ENCODE measurements around the gene LRRC23. TPM values are rescaled to one million over a fixed set of nuclear protein-coding genes. Genes with fewer than 3 reads are reported as not detected.
A peak's percentile ranks its signal among the peaks of the same experiment; 100 is the strongest.

Gene LRRC23
- total and polyA plus RNA-seq, 9 of the 15 experiments (the other 6 are each of a cell fraction or from before 2014, with no cell fraction given): 2.2 to 7.0 (median 3.0) TPM

- in situ Hi-C loops (cut with MboI): no loop called here
- peak; percentile 93 for FAIRE-seq
- TF ChIP-seq TSHZ1 (CRISPR knock-in tag; IDR thresholded peaks at IDR 0.05): no peak
- peak; percentile 38; the same call in 1 of the 2 replicates for TF ChIP-seq FOXP1 (CRISPR knock-in tag; IDR thresholded peaks at IDR 0.05)
- TF ChIP-seq ZNF140 (CRISPR knock-in tag; IDR thresholded peaks at IDR 0.05): no peak
- TF ChIP-seq ZFPM2 (CRISPR knock-in tag; IDR thresholded peaks at IDR 0.05): no peak
- no peak for TF ChIP-seq PCBP1 (IDR thresholded peaks at IDR 0.05; ENCODE audit: low read depth, low read length, poor library complexity, severe bottlenecking)
- TF ChIP-seq, protein P1, sequence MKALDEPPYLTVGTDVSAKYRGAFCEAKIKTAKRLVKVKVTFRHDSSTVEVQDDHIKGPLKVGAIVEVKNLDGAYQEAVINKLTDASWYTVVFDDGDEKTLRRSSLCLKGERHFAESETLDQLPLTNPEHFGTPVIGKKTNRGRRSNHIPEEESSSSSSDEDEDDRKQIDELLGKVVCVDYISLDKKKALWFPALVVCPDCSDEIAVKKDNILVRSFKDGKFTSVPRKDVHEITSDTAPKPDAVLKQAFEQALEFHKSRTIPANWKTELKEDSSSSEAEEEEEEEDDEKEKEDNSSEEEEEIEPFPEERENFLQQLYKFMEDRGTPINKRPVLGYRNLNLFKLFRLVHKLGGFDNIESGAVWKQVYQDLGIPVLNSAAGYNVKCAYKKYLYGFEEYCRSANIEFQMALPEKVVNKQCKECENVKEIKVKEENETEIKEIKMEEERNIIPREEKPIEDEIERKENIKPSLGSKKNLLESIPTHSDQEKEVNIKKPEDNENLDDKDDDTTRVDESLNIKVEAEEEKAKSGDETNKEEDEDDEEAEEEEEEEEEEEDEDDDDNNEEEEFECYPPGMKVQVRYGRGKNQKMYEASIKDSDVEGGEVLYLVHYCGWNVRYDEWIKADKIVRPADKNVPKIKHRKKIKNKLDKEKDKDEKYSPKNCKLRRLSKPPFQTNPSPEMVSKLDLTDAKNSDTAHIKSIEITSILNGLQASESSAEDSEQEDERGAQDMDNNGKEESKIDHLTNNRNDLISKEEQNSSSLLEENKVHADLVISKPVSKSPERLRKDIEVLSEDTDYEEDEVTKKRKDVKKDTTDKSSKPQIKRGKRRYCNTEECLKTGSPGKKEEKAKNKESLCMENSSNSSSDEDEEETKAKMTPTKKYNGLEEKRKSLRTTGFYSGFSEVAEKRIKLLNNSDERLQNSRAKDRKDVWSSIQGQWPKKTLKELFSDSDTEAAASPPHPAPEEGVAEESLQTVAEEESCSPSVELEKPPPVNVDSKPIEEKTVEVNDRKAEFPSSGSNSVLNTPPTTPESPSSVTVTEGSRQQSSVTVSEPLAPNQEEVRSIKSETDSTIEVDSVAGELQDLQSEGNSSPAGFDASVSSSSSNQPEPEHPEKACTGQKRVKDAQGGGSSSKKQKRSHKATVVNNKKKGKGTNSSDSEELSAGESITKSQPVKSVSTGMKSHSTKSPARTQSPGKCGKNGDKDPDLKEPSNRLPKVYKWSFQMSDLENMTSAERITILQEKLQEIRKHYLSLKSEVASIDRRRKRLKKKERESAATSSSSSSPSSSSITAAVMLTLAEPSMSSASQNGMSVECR (CRISPR knock-in tag; IDR thresholded peaks at IDR 0.05): peak; percentile 7; the same call in 1 of the 2 replicates
- TF ChIP-seq NCOR1 (IDR thresholded peaks at IDR 0.05): peak; percentile 52
- no peak for TF ChIP-seq HNRNPH1 (optimal IDR thresholded peaks at IDR 0.05; ENCODE audit: low read depth, low read length)
- no peak for TF ChIP-seq ZNF75A (CRISPR knock-in tag; IDR thresholded peaks at IDR 0.05)
- no peak for TF ChIP-seq ZNF444 (CRISPR knock-in tag; IDR thresholded peaks at IDR 0.05)
- no peak for TF ChIP-seq ZNF263 (CRISPR knock-in tag; IDR thresholded peaks at IDR 0.05; ENCODE audit: borderline replicate concordance)
- no peak for TF ChIP-seq KDM4B (IDR thresholded peaks at IDR 0.05; ENCODE audit: borderline replicate concordance in 2 of 2, low read depth in 1 of 2)
- TF ChIP-seq RAD21 (CRISPR knock-in tag; conservative IDR thresholded peaks at IDR 0.05 in 1 of 2, IDR thresholded peaks at IDR 0.05 in 1 of 2): peak; percentile 65 to 71
Measured at GRCh38 chr12:6890789-6891645, 13.6 kb upstream of the LRRC23 start.

More at GRCh38 chr12:6890789-6891645, 13.6 kb upstream of the LRRC23 start:
- BruUV-seq (replicated peaks): no TSS peak
- Histone ChIP-seq H3K27me3 (ENCODE audit: control insufficient read depth in 2 of 2, insufficient read depth in 2 of 2, low read length in 2 of 2) (no peaks in the 10 kb centered on the region), H3K27ac (ENCODE audit: extremely low read depth, low read depth, low read length) (peak overlapping the region; percentile 96), H3K9me1 (ENCODE audit: control insufficient read depth, insufficient read depth, low read length) (no peaks in the 10 kb centered on the region), H2AFZ (ENCODE audit: low read depth, low read length) (peak overlapping the region; percentile 92), H3K9me3 (replicated peaks; ENCODE audit: control insufficient read depth, insufficient read depth, low read depth, low read length) (no peaks in the 10 kb centered on the region), H3K4me2 (ENCODE audit: insufficient read depth, low read length) (peak overlapping the region; percentile 74), H3K36me3 (ENCODE audit: control insufficient read depth, insufficient read depth, low read length) (no peaks in the 10 kb centered on the region), H3K79me2 (ENCODE audit: control insufficient read depth, insufficient read depth, low read length) (0 out of 3 replicates have a peak, but pooled peaks cover 2% of the 10 kb centered on the region), H4K20me1 (replicated peaks; ENCODE audit: control insufficient read depth, insufficient read depth, low read length) (no peaks in the 10 kb centered on the region), H3K9ac (ENCODE audit: insufficient read depth in 1 of 2, low read depth in 2 of 2, low read length in 2 of 2) (peak overlapping the region; percentile 90), H3K4me3 (peak overlapping the region; percentile 42), H3K4me1 (replicated peaks in 1 of 2; ENCODE audit: control insufficient read depth in 2 of 2, insufficient read depth in 2 of 2, low read length in 2 of 2) (peaks cover 12 to 19% of the 10 kb centered on the region in 2 experiments; a peak in 4 of 5 replicates)
- ATAC-seq: peak; percentile 97
- under 1% methylated on average over 39 of the region's 68 CpGs for WGBS (ENCODE audit: insufficient coverage, low coverage, missing lambda C conversion rate)
- POLR2A ChIA-PET: interaction anchor here (0.6 to 1.8 kb wide), 15 partner anchors 9 to 333 kb away, joined by 3 to 18 read pairs (median 4); partner anchors contain the start of genes C12orf57, CDCA3, RNU7-1 and SPSB2
- CTCF ChIA-PET (ENCODE audit: low intra/inter-chr PET ratio): no interaction called here
- DNase-seq (ENCODE audit: extremely low read depth in 1 of 4, low spot score in 3 of 4): peak; percentile 89 to 96 (median 92)
- intact Hi-C loops (cut with micrococcal nuclease): loop anchor here (2.0 kb wide), 1 partner anchor 18 kb away; the partner anchor contains the start of gene SPSB2
